LNCAP (cell line): ENCODE measurements around the gene NFKBIB.

Experiments used
- TF ChIP-seq, protein P1 (sequence below): fragments of 450-650 bp; IDR thresholded peaks from 2 replicates; pipeline ENCODE4 v1.5.1; 2017; ENCODE audit warnings: mild to moderate bottlenecking

NFKBIB gene

DNA sequence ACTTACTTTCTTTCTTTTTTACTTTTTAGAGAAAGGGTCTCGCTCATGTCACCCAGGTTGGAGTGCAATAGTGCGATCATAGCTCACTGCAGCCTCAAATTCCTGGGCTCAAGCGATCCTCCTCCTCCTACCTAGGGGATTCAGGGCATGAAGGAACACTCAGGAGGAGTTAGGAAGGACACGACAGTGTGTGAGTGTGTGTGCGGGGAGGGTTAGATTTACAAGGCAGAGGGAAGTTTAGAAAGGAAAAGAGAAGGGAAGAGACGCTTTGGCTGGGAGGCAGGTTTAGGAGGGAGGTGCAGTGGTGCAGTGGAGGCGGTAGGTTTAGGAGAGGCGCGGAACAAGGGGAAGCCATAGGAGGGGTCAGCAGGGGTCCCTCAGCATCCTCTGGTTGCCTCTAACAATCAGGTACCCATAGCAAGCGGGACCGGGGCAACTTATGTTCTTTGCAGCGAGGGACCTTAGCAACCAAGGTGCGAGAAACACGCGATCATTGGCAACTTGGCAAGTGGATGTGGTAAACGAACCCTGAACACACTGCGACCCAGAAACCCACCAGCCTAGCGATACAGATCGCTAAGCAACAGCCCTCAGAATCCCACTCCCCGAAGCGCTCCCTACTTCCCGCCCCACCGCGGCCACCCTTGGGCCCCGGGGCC, 852 bp upstream of the NFKBIB start:
- TF ChIP-seq, protein P1, sequence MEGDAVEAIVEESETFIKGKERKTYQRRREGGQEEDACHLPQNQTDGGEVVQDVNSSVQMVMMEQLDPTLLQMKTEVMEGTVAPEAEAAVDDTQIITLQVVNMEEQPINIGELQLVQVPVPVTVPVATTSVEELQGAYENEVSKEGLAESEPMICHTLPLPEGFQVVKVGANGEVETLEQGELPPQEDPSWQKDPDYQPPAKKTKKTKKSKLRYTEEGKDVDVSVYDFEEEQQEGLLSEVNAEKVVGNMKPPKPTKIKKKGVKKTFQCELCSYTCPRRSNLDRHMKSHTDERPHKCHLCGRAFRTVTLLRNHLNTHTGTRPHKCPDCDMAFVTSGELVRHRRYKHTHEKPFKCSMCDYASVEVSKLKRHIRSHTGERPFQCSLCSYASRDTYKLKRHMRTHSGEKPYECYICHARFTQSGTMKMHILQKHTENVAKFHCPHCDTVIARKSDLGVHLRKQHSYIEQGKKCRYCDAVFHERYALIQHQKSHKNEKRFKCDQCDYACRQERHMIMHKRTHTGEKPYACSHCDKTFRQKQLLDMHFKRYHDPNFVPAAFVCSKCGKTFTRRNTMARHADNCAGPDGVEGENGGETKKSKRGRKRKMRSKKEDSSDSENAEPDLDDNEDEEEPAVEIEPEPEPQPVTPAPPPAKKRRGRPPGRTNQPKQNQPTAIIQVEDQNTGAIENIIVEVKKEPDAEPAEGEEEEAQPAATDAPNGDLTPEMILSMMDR = no peak

DNA sequence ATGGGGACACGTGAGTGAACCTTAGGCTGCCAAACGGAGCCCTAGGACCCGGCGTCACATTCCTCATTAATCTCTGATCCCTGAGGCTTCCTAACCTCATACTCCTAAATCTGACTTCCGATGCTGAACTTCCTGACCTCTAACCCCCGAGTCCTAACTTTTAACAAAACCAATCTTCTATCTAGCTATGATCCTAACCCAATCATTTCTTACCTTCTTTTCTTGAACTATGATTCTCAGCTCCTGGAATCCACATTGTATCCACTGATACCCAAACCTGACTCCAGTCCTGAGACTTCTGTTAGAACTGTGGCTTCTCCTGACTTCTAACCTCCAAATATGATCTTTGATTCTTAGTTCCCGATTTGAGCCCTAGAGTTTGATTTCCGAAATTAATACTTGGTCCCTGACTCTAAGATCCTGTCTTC, 447 bp downstream of the NFKBIB start:
- TF ChIP-seq, protein P1 = no peak

DNA sequence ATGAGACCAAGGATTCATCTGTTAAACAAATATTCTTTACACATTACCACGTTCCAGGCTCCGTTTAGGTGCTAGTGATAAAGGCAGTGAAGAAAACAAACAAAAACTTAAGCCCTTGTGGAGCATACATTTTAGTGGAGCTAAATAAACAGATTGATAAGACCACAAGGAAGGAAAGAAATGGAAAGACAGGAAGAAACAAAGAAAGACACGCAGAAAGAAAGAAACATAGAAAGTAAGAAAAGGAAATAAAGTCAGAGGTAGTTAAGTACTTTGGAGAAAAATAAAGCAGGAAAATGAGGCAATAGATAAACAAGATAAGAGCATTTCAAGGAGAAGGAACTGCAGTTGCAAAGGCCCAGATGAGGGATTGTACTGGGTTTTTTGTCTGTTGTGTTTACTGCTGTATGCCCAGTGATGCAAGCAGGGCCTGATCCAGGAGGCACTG, 998 bp downstream of the NFKBIB start:
- TF ChIP-seq, protein P1 = no peak

DNA sequence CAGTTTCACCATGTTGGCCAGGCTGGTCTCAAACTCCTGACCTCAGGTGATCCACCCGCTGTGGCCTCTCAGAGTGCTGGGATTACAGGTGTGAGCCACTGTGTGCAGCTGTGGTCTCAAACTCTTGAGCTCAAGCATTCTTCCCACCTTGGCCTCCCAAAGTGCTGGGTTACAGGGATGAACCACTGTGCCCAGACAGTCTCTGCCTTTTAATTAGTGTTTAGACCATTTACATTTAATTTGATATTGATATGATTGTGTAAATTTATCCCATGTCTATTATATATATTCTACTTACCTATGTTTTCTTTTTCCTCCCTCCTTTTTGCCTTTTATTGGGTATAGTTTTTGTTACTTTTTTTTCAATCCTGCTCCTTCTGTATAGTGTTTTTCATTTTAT, 1.9 kb downstream of the NFKBIB start:
- TF ChIP-seq, protein P1 = no peak

DNA sequence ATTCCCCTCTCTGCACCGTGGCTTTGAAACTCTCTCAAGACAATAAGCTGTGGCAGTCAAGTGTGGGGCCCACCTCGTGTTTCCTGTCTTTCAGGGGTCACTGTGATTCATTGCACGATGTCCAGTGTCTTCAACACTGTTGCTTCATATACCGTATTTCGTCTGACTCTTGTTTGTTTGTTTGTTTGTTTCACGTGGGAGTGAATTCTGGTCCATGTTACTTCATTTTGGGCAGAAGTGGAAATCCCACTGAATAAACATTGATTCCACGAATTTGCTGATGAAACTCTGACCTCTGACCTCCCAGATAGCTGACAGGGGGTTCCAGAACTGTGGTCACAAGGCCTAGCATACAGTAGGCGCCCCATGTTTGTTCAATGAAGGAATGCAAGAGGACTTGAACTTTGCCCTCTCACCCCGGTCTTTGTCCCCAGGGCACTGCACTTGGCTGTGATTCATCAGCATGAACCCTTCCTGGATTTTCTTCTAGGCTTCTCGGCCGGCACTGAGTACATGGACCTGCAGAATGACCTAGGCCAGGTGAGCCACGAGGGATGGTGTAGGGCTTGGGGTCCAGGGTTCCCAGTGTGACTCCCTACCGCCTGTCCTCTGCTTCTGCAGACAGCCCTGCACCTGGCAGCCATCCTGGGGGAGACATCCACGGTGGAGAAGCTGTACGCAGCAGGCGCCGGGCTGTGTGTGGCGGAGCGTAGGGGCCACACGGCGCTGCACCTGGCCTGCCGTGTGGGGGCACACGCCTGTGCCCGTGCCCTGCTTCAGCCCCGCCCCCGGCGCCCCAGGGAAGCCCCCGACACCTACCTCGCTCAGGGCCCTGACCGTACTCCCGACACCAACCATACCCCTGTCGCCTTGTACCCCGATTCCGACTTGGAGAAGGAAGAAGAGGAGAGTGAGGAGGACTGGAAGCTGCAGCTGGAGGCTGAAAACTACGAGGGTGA, 5.1 kb downstream of the NFKBIB start:
- TF ChIP-seq, protein P1 = no peak

DNA sequence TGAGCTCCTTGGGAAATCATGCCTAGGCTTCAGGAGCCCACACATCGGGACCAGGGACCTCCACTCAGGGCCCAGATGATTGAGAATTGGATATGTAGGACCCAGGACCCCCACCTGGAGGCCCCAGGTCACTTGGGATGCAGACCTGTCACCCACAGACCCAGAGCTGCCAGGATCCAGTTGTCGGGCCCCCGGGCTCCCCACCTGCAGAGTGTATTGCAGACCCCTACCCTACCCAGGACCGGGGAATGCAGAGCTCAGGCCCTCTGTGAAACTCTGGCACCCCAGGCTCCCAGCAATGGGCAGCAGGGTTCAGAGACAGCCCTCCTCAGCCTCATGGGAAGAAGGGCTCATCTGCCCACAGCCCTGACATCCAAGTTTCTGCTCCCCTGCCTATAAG, 5.9 kb downstream of the NFKBIB start:
- TF ChIP-seq, protein P1 = no peak

DNA sequence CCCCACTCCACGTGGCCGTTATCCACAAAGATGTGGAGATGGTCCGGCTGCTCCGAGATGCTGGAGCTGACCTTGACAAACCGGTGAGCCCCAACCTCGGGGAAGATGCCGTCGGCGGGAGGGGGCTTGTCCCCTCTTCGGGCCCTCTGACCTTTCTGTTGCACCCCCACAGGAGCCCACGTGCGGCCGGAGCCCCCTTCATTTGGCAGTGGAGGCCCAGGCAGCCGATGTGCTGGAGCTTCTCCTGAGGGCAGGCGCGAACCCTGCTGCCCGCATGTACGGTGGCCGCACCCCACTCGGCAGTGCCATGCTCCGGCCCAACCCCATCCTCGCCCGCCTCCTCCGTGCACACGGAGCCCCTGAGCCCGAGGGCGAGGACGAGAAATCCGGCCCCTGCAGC, 7.5 kb downstream of the NFKBIB start:
- TF ChIP-seq, protein P1 = no peak
